ENCODE data around the gene EML6. TPM values are rescaled to one million over a fixed set of nuclear protein-coding genes. Genes with fewer than 3 reads are reported as not detected.

Gene EML6
- total and polyA plus RNA-seq, 2 donors (not counting 1 experiment from before 2014, with no cell fraction given) = 0.34 to 1.3 TPM

DNA sequence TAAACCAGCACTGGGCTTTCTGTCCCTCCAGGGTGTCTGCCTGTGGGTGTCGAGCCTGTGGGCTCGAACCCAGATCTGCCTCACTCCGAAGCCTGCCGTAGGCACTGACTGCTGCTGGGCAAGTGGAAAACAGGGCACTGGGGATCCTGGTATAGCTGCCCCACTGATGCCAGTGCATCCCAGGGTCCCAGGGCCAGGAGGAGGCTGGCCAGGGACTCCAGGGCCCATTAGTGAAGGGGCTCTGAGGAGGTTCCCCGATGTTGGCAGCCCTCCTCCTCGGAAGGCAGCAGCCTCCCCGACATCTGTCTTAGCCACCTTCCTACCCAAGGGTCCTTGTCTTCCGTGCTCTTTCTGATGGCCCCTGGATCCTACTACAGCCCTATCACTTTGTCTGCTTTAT, 230.7 kb downstream of the EML6 start:
- no peak overlapping the region for H3K27ac ChIP-seq (ENCODE audit: insufficient read depth, low read length)
- no peak for TF ChIP-seq CTCF (conservative IDR thresholded peaks at IDR 0.05 in 1 of 2, IDR thresholded peaks at IDR 0.05 in 1 of 2; ENCODE audit: low read depth in 1 of 2, low read length in 2 of 2)
- DNase-seq (ENCODE audit: low read depth in 2 of 2) = no peak

DNA sequence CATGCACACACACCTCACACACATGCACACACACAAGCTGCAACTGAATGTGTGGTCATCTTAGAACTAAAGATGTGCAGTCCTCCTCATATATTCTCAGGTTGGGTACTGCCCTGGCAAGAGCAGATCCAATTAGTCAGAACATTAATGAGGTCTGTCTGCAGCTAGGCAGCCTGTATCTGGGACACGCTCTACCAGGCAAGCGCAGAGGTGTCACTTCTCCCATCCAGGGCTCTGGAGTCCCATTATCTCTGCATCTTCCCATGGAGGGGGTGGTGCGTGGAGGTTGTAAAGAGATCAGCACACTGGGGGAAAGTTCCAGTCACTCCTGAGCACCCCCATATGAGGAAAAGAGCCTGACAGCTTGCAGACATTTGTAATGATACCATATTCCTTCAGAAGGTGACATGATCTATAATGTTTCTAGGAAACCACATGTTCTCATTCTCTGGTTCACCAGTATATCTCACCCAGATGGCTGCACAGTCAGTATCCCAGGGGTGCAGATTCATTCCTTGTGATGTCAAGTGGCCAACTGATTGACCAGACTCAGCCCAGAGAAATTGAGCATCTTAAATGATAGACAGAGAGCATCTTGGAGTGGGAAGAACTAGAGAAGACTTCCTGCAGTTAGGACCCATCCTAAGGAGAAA, 231.4 kb downstream of the EML6 start:
- Histone ChIP-seq H3K9me3 (ENCODE audit: control insufficient read depth, insufficient read depth, low read depth, low read length) (no peaks in the 10 kb centered on the region), H3K4me2 (ENCODE audit: extremely low read depth, insufficient read depth, low read length) (no peak overlapping the region), H3K27ac (ENCODE audit: insufficient read depth, low read length) (no peak overlapping the region), H3K27me3 (ENCODE audit: control insufficient read depth, insufficient read depth, low read length) (no peaks in the 10 kb centered on the region), H3K4me3 (replicated peaks in 1 of 4; ENCODE audit: control extremely low read depth in 1 of 4, insufficient read depth in 1 of 4, low read depth in 3 of 4, low read length in 4 of 4) (no peak overlapping the region), H4K20me1 (ENCODE audit: control insufficient read depth, extremely low read depth, insufficient read depth, low read length) (no peaks in the 10 kb centered on the region), H3K79me2 (ENCODE audit: control insufficient read depth, insufficient read depth, low read length) (no peaks in the 10 kb centered on the region), H3K9ac (ENCODE audit: insufficient read depth, low read length) (no peak overlapping the region), H3K4me1 (ENCODE audit: control insufficient read depth, extremely low read depth, insufficient read depth, low read length) (no peaks in the 10 kb centered on the region), H2AFZ (ENCODE audit: low read length) (no peak overlapping the region), H3K36me3 (ENCODE audit: control insufficient read depth, insufficient read depth, low read length) (no peaks in the 10 kb centered on the region)
- TF ChIP-seq CTCF (conservative IDR thresholded peaks at IDR 0.05 in 1 of 2, IDR thresholded peaks at IDR 0.05 in 1 of 2; ENCODE audit: low read depth in 1 of 2, low read length in 2 of 2) (no peak), EZH2 (IDR thresholded peaks at IDR 0.05; ENCODE audit: low read length, missing control alignments) (no peak)
- no peak for DNase-seq (ENCODE audit: low read depth in 2 of 2)

More for the DNA sequence above, 230.7 kb downstream of the EML6 start:
- Histone ChIP-seq H3K36me3 (ENCODE audit: control insufficient read depth, insufficient read depth, low read length) (no peaks in the 10 kb centered on the region), H3K27me3 (ENCODE audit: control insufficient read depth, insufficient read depth, low read length) (no peaks in the 10 kb centered on the region), H3K4me2 (ENCODE audit: extremely low read depth, insufficient read depth, low read length) (no peak overlapping the region), H3K9ac (ENCODE audit: insufficient read depth, low read length) (no peak overlapping the region), H2AFZ (ENCODE audit: low read length) (no peak overlapping the region), H3K9me3 (ENCODE audit: control insufficient read depth, insufficient read depth, low read depth, low read length) (no peaks in the 10 kb centered on the region), H3K4me3 (replicated peaks in 1 of 4; ENCODE audit: control extremely low read depth in 1 of 4, insufficient read depth in 1 of 4, low read depth in 3 of 4, low read length in 4 of 4) (no peak overlapping the region), H3K4me1 (ENCODE audit: control insufficient read depth, extremely low read depth, insufficient read depth, low read length) (peaks cover 3% of the 10 kb centered on the region), H4K20me1 (ENCODE audit: control insufficient read depth, extremely low read depth, insufficient read depth, low read length) (no peaks in the 10 kb centered on the region), H3K79me2 (ENCODE audit: control insufficient read depth, insufficient read depth, low read length) (no peaks in the 10 kb centered on the region)

GRCh38 chr2:54955358-54956110, 232.1 kb downstream of the EML6 start:
- H3K4me2 ChIP-seq (ENCODE audit: extremely low read depth, insufficient read depth, low read length) = no peak overlapping the region
- H3K9me3 ChIP-seq (ENCODE audit: control insufficient read depth, insufficient read depth, low read depth, low read length) = no peaks in the 10 kb centered on the region
- no peak overlapping the region for H2AFZ ChIP-seq (ENCODE audit: low read length)
- no peak for TF ChIP-seq EZH2 (IDR thresholded peaks at IDR 0.05; ENCODE audit: low read length, missing control alignments)
- TF ChIP-seq CTCF (conservative IDR thresholded peaks at IDR 0.05 in 1 of 2, IDR thresholded peaks at IDR 0.05 in 1 of 2; ENCODE audit: low read depth in 1 of 2, low read length in 2 of 2) = no peak
- DNase-seq (ENCODE audit: low read depth in 2 of 2) = no peak
- H3K36me3 ChIP-seq (ENCODE audit: control insufficient read depth, insufficient read depth, low read length) = no peaks in the 10 kb centered on the region
- no peaks in the 10 kb centered on the region for H3K4me1 ChIP-seq (ENCODE audit: control insufficient read depth, extremely low read depth, insufficient read depth, low read length)
- H3K27ac ChIP-seq (ENCODE audit: insufficient read depth, low read length) = no peak overlapping the region
- no peaks in the 10 kb centered on the region for H3K79me2 ChIP-seq (ENCODE audit: control insufficient read depth, insufficient read depth, low read length)
- no peak overlapping the region for H3K4me3 ChIP-seq (replicated peaks in 1 of 4; ENCODE audit: control extremely low read depth in 1 of 4, insufficient read depth in 1 of 4, low read depth in 3 of 4, low read length in 4 of 4)
- H3K9ac ChIP-seq (ENCODE audit: insufficient read depth, low read length) = no peak overlapping the region
- H3K27me3 ChIP-seq (ENCODE audit: control insufficient read depth, insufficient read depth, low read length) = no peaks in the 10 kb centered on the region
- no peaks in the 10 kb centered on the region for H4K20me1 ChIP-seq (ENCODE audit: control insufficient read depth, extremely low read depth, insufficient read depth, low read length)

Measured in fibroblast of lung (primary cell).